Endodermal cell (in vitro differentiated cells): Measurements from ENCODE around the gene RIMBP2. TPM values are rescaled to one million over a fixed set of nuclear protein-coding genes. Genes with fewer than 3 reads are reported as not detected.
A peak's percentile ranks its signal among the peaks of the same experiment; 100 is the strongest.

Source experiments
- DNase-seq: peaks from one replicate; pipeline ENCODE4 v3.0.0-alpha.2; 2017
- H3K27ac ChIP-seq: 2 replicates; pipeline ENCODE4 v1.5.1; 2013; ENCODE audit warnings: mild to moderate bottlenecking, low read depth, low read length, moderate library complexity
- H3K27me3 ChIP-seq: 2 replicates; pipeline ENCODE4 v1.6.1; 2013; ENCODE audit warnings: mild to moderate bottlenecking, low read length, moderate library complexity; ENCODE audit not compliant: insufficient read depth, control insufficient read depth, poor library complexity, severe bottlenecking
- H3K36me3 ChIP-seq: 2 replicates; pipeline ENCODE4 v1.7.0; 2013; ENCODE audit warnings: mild to moderate bottlenecking, low read length, moderate library complexity; ENCODE audit not compliant: control insufficient read depth, insufficient read depth
- H3K4me1 ChIP-seq: one replicate; pipeline ENCODE4 v1.7.0; 2013; ENCODE audit warnings: low read length; ENCODE audit not compliant: control insufficient read depth, insufficient read depth
- H3K4me3 ChIP-seq: 2 replicates; pipeline ENCODE4 v1.5.1; 2013; ENCODE audit warnings: mild to moderate bottlenecking, low read length, moderate library complexity
- H3K9ac ChIP-seq: 2 replicates; pipeline ENCODE4 v1.6.1; 2013; ENCODE audit warnings: mild to moderate bottlenecking, low read length, moderate library complexity; ENCODE audit not compliant: poor library complexity, severe bottlenecking; ENCODE audit errors: extremely low read depth
- H3K9me3 ChIP-seq: 2 replicates; pipeline ENCODE4 v1.6.1; 2013; ENCODE audit warnings: mild to moderate bottlenecking, low read length, moderate library complexity; ENCODE audit not compliant: control insufficient read depth
- H3K27ac Mint-ChIP-seq: 2 replicates; pipeline ENCODE4 v1.8.0; 2020; ENCODE audit warnings: mixed read lengths
- H3K27me3 Mint-ChIP-seq: 2 replicates; pipeline ENCODE4 v1.8.0; 2021; ENCODE audit warnings: mild to moderate bottlenecking, mixed read lengths; ENCODE audit not compliant: insufficient read depth
- H3K36me3 Mint-ChIP-seq: 2 replicates; pipeline ENCODE4 v1.8.0; 2020; ENCODE audit warnings: low read depth, mixed read lengths
- H3K4me1 Mint-ChIP-seq: 2 replicates; pipeline ENCODE4 v1.8.0; 2020; ENCODE audit warnings: mixed read lengths
- H3K4me3 Mint-ChIP-seq: 2 replicates; pipeline ENCODE4 v1.8.0; 2020; ENCODE audit warnings: mild to moderate bottlenecking, moderate library complexity, mixed read lengths
- H3K9me3 Mint-ChIP-seq: 2 replicates; pipeline ENCODE4 v1.8.0; 2020; ENCODE audit warnings: mild to moderate bottlenecking, mixed read lengths
- CTCF ChIP-seq: fragments of 200-600 bp; sonication (generic); conservative IDR thresholded peaks from 2 replicates; pipeline ENCODE4 v1.5.0; 2021; ENCODE audit warnings: antibody characterized with exemption, mild to moderate bottlenecking
- WGBS, 2 experiments: methylation state at CpG; one replicate each; pipeline versions ENCODE4 v1.1.5 to v1.1.7; 2013; ENCODE audit warnings: missing lambda C conversion rate in 2 of 2, mixed read lengths in 1 of 2; ENCODE audit not compliant: insufficient coverage in 1 of 2, insufficient read length in 1 of 2; 5-methylcytosine and 5-hydroxymethylcytosine counted together
- total RNA-seq, 2 donors: library from RNA; stranded (reverse); fragmentation: NEBNext Ultra II Directional in 1 of 2; extraction: Animal tissue kit (Norgen Biotek cat#: 25700) in 1 of 2; gene quantifications; 2 replicates in 1 of 2; 3 replicates in 1 of 2; pipeline ENCODE4 v1.2.1, GENCODE V29; 2021

Gene RIMBP2
- total RNA-seq, 2 donors from 2014 or later = 0.13 to 3.4 TPM

- no peak overlapping the region for H3K27ac Mint-ChIP-seq
- TF ChIP-seq CTCF = no peak
- no peaks in the 10 kb centered on the region for H3K36me3 Mint-ChIP-seq
- H3K27me3 Mint-ChIP-seq = no peaks in the 10 kb centered on the region
- DNase-seq = peak; percentile 46
- H3K4me1 Mint-ChIP-seq = no peaks in the 10 kb centered on the region
- WGBS, 2 experiments = 89 to 96% methylated on average over 4 to 14 of the region's 14 CpGs
- Histone ChIP-seq H3K4me1 (peaks cover 3% of the 10 kb centered on the region), H3K27me3 (no peaks in the 10 kb centered on the region), H3K36me3 (no peaks in the 10 kb centered on the region), H3K4me3 (no peak overlapping the region), H3K27ac (no peak overlapping the region), H3K9me3 (no peaks in the 10 kb centered on the region), H3K9ac (no peak overlapping the region)
- no peaks in the 10 kb centered on the region for H3K9me3 Mint-ChIP-seq
- no peak overlapping the region for H3K4me3 Mint-ChIP-seq
Observed at GRCh38 chr12:130613131-130613530, 103.0 kb downstream of the RIMBP2 start.

GRCh38 chr12:130611026-130611905 is 104.8 kb downstream of the RIMBP2 start:
- Mint-ChIP-seq H3K4me1 (peaks cover 3% of the 10 kb centered on the region), H3K27me3 (no peaks in the 10 kb centered on the region), H3K27ac (no peak overlapping the region), H3K9me3 (no peaks in the 10 kb centered on the region), H3K4me3 (no peak overlapping the region), H3K36me3 (no peaks in the 10 kb centered on the region)
- no peak overlapping the region for H3K9ac ChIP-seq
- TF ChIP-seq CTCF = no peak
- no peaks in the 10 kb centered on the region for H3K9me3 ChIP-seq
- DNase-seq = peak; percentile 38
- no peaks in the 10 kb centered on the region for H3K36me3 ChIP-seq
- no peak overlapping the region for H3K27ac ChIP-seq
- H3K4me1 ChIP-seq = peaks cover 3% of the 10 kb centered on the region
- 90 to 95% methylated on average over 29 to 39 of the region's 39 CpGs for WGBS, 2 experiments
- H3K4me3 ChIP-seq = no peak overlapping the region
- no peaks in the 10 kb centered on the region for H3K27me3 ChIP-seq

GRCh38 chr12:130609966-130610365 is 106.1 kb downstream of the RIMBP2 start:
- H3K27ac ChIP-seq = no peak overlapping the region
- DNase-seq = peak; percentile 37
- WGBS, 2 experiments = 83 to 93% methylated on average over 6 to 11 of the region's 11 CpGs
- H3K4me1 ChIP-seq = peaks cover 3% of the 10 kb centered on the region
- no peak overlapping the region for H3K4me3 ChIP-seq
- H3K9ac ChIP-seq = no peak overlapping the region
- H3K9me3 ChIP-seq = no peaks in the 10 kb centered on the region
- H3K27me3 Mint-ChIP-seq = no peaks in the 10 kb centered on the region
- H3K36me3 ChIP-seq = no peaks in the 10 kb centered on the region
- H3K36me3 Mint-ChIP-seq = no peaks in the 10 kb centered on the region
- peaks cover 3% of the 10 kb centered on the region for H3K4me1 Mint-ChIP-seq
- TF ChIP-seq CTCF = no peak
- H3K27ac Mint-ChIP-seq = no peak overlapping the region
- H3K4me3 Mint-ChIP-seq = no peak overlapping the region
- H3K9me3 Mint-ChIP-seq = no peaks in the 10 kb centered on the region
- H3K27me3 ChIP-seq = no peaks in the 10 kb centered on the region
